IMR-90 (cell line): ENCODE data around the gene RASD2. TPM values are rescaled to one million over a fixed set of nuclear protein-coding genes. Genes with fewer than 3 reads are reported as not detected.

Experiments used
- ATAC-seq: fragments of 200-7000 bp; cut with Tn5 transposase; 2 replicates; pipeline ENCODE4 v1.9.1; 2020; ENCODE audit warnings: low read depth, mild to moderate bottlenecking, moderate library complexity
- BruUV-seq: library from RNA; stranded (reverse); fragments of 400-500 nt; replicated peaks from 2 replicates; lab custom pipeline; 2021; lab: Mats Ljungman, UMichigan
- CTCF ChIA-PET: fragments of 300-600 bp; formaldehyde crosslinking; extraction: SDS; loops from one replicate; lab custom pipeline; 2021; ENCODE audit warnings: antibody characterized with exemption; lab: Yijun Ruan, JAX
- POLR2A ChIA-PET: fragments of 300-600 bp; sonication (Branson Sonifier 250); formaldehyde crosslinking; loops from one replicate; lab custom pipeline; 2022; ENCODE audit warnings: antibody characterized with exemption; ENCODE audit not compliant: unreplicated experiment; lab: Charles Lee
- DNase-seq: peaks from one replicate; pipeline ENCODE4 v3.0.0; 2013
- H2AFZ ChIP-seq: replicated peaks from 2 replicates; pipeline ENCODE3; 2013; ENCODE audit warnings: low read length, mild to moderate bottlenecking; ENCODE audit not compliant: poor library complexity
- H2AK5ac ChIP-seq: 2 replicates; pipeline ENCODE4 v1.6.1; 2013; ENCODE audit warnings: low read depth, low read length, inconsistent platforms
- H2AK9ac ChIP-seq: replicated peaks from 2 replicates; pipeline ENCODE3; 2013; ENCODE audit warnings: mild to moderate bottlenecking, low read depth, low read length, moderate library complexity; ENCODE audit not compliant: poor library complexity
- H2BK120ac ChIP-seq: 2 replicates; pipeline ENCODE4 v1.6.1; 2013; ENCODE audit warnings: low read depth, low read length, inconsistent platforms
- H2BK15ac ChIP-seq: 3 replicates; pipeline ENCODE4 v1.6.1; 2013; ENCODE audit warnings: low read depth, low read length, inconsistent platforms
- H2BK20ac ChIP-seq: 2 replicates; pipeline ENCODE4 v1.6.1; 2013; ENCODE audit warnings: low read depth, mild to moderate bottlenecking, inconsistent platforms, low read length, moderate library complexity
- H2BK5ac ChIP-seq: 2 replicates; pipeline ENCODE4 v1.6.1; 2013; ENCODE audit warnings: mild to moderate bottlenecking, low read depth, low read length, inconsistent platforms; ENCODE audit not compliant: poor library complexity, severe bottlenecking
- H3K14ac ChIP-seq: replicated peaks from 2 replicates; pipeline ENCODE4 v1.6.1; 2013; ENCODE audit warnings: low read depth, low read length, inconsistent platforms
- H3K18ac ChIP-seq: 2 replicates; pipeline ENCODE4 v1.6.1; 2013; ENCODE audit warnings: low read depth, low read length, control low read depth
- H3K23ac ChIP-seq: 2 replicates; pipeline ENCODE4 v1.6.1; 2013; ENCODE audit warnings: low read depth, low read length, inconsistent platforms
- H3K27ac ChIP-seq: 2 replicates; pipeline ENCODE4 v1.5.1; 2013; ENCODE audit warnings: mild to moderate bottlenecking, control low read depth, low read length; ENCODE audit not compliant: insufficient read depth
- H3K27me3 ChIP-seq: 2 replicates; pipeline ENCODE4 v1.6.1; 2013; ENCODE audit warnings: low read length; ENCODE audit not compliant: control insufficient read depth, insufficient read depth
- H3K36me3 ChIP-seq: 2 replicates; pipeline ENCODE4 v1.6.1; 2013; ENCODE audit warnings: low read length, mixed read lengths; ENCODE audit not compliant: control insufficient read depth, insufficient read depth
- H3K4ac ChIP-seq: 2 replicates; pipeline ENCODE4 v1.6.1; 2013; ENCODE audit warnings: low read depth, low read length, inconsistent platforms
- H3K4me1 ChIP-seq: 2 replicates; pipeline ENCODE4 v1.6.1; 2013; ENCODE audit warnings: low read length, mixed read lengths; ENCODE audit not compliant: control insufficient read depth, insufficient read depth
- H3K4me2 ChIP-seq: 2 replicates; pipeline ENCODE4 v1.6.1; 2013; ENCODE audit warnings: low read depth, mild to moderate bottlenecking, control low read depth, low read length, moderate library complexity
- H3K4me3 ChIP-seq: 2 replicates; pipeline ENCODE4 v1.5.1; 2013; ENCODE audit warnings: low read depth, mild to moderate bottlenecking, control low read depth, low read length, moderate library complexity; ENCODE audit not compliant: insufficient read depth
- H3K56ac ChIP-seq: 2 replicates; pipeline ENCODE4 v1.6.1; 2013; ENCODE audit warnings: low read length, inconsistent platforms; ENCODE audit not compliant: insufficient read depth; ENCODE audit errors: extremely low read depth
- H3K79me1 ChIP-seq, 2 experiments: 2 replicates each; pipeline ENCODE4 v1.6.1; 2013; ENCODE audit warnings: low read length in 2 of 2, inconsistent platforms in 1 of 2, low read depth in 1 of 2
- H3K9ac ChIP-seq: 2 replicates; pipeline ENCODE4 v1.6.1; 2013; ENCODE audit warnings: low read depth, low read length, control low read depth
- H3K9me1 ChIP-seq: 2 replicates; pipeline ENCODE4 v1.6.1; 2013; ENCODE audit warnings: low read length, inconsistent platforms; ENCODE audit not compliant: insufficient read depth
- H3K9me3 ChIP-seq: 2 replicates; pipeline ENCODE4 v1.6.1; 2013; ENCODE audit warnings: low read length; ENCODE audit not compliant: control insufficient read depth, insufficient read depth
- H4K20me1 ChIP-seq: 2 replicates; pipeline ENCODE4 v1.6.1; 2013; ENCODE audit warnings: low read length, inconsistent platforms; ENCODE audit not compliant: insufficient read depth
- H4K5ac ChIP-seq: 2 replicates; pipeline ENCODE4 v1.6.1; 2013; ENCODE audit warnings: mild to moderate bottlenecking, low read depth, low read length, control low read depth
- H4K8ac ChIP-seq, 2 experiments: 2 replicates each; pipeline ENCODE4 v1.6.1; 2013; ENCODE audit warnings: low read depth in 2 of 2, low read length in 2 of 2, control low read depth in 1 of 2, inconsistent platforms in 1 of 2
- H4K91ac ChIP-seq: 2 replicates; pipeline ENCODE4 v1.6.1; 2013; ENCODE audit warnings: low read depth, low read length, inconsistent platforms; ENCODE audit not compliant: insufficient read depth
- BHLHE40 ChIP-seq: fragments of 150-350 bp; IDR thresholded peaks from 2 replicates; pipeline ENCODE4 v1.6.1; 2016; ENCODE audit warnings: mild to moderate bottlenecking, low read depth, low read length
- CEBPB ChIP-seq: IDR thresholded peaks from 2 replicates; pipeline ENCODE4 v1.6.1; 2012; ENCODE audit warnings: low read depth, low read length, improper control_type of control experiment
- CHD1 ChIP-seq: IDR thresholded peaks from 2 replicates; pipeline ENCODE4 v1.6.1; 2012; ENCODE audit warnings: low read depth, low read length, improper control_type of control experiment
- CTCF ChIP-seq: conservative IDR thresholded peaks from 2 replicates; pipeline ENCODE4 v1.5.1; 2012; ENCODE audit warnings: mild to moderate bottlenecking, low read depth, low read length, improper control_type of control experiment
- ELK1 ChIP-seq: fragments of 150-350 bp; IDR thresholded peaks from 2 replicates; pipeline ENCODE4 v1.6.1; 2016; ENCODE audit warnings: low read depth, mild to moderate bottlenecking, low read length, moderate library complexity, borderline replicate concordance
- FOS ChIP-seq: fragments of 150-350 bp; IDR thresholded peaks from 2 replicates; pipeline ENCODE4 v1.6.1; 2016; ENCODE audit warnings: low read depth, low read length
- MAFK ChIP-seq: IDR thresholded peaks from 2 replicates; pipeline ENCODE4 v1.6.1; 2012; ENCODE audit warnings: low read depth, low read length, improper control_type of control experiment
- MAZ ChIP-seq: IDR thresholded peaks from 2 replicates; pipeline ENCODE4 v1.6.1; 2012; ENCODE audit warnings: low read depth, mild to moderate bottlenecking, low read length, improper control_type of control experiment, moderate library complexity, borderline replicate concordance
- MXI1 ChIP-seq: IDR thresholded peaks from 2 replicates; pipeline ENCODE4 v1.6.1; 2012; ENCODE audit warnings: low read depth, mild to moderate bottlenecking, low read length, moderate library complexity, borderline replicate concordance
- NFE2L2 ChIP-seq: fragments of 150-350 bp; IDR thresholded peaks from 2 replicates; pipeline ENCODE4 v1.6.1; 2016; ENCODE audit warnings: low read depth, mild to moderate bottlenecking, low read length
- POLR2A ChIP-seq: IDR thresholded peaks from 2 replicates; pipeline ENCODE4 v1.6.1; 2012; ENCODE audit warnings: mild to moderate bottlenecking, low read depth, low read length
- RAD21 ChIP-seq: IDR thresholded peaks from 2 replicates; pipeline ENCODE4 v1.6.1; 2012; ENCODE audit warnings: low read length, improper control_type of control experiment
- RCOR1 ChIP-seq: IDR thresholded peaks from 2 replicates; pipeline ENCODE4 v1.6.1; 2012; ENCODE audit warnings: mild to moderate bottlenecking, low read length, improper control_type of control experiment; ENCODE audit not compliant: insufficient replicate concordance
- RFX5 ChIP-seq: IDR thresholded peaks from 2 replicates; pipeline ENCODE4 v1.8.0; 2012; ENCODE audit warnings: low read depth, mild to moderate bottlenecking, low read length, moderate library complexity
- SMC3 ChIP-seq: fragments of 150-350 bp; IDR thresholded peaks from 2 replicates; pipeline ENCODE4 v1.6.1; 2016; ENCODE audit warnings: low read depth, mild to moderate bottlenecking, antibody characterized with exemption, low read length, moderate library complexity
- USF2 ChIP-seq: fragments of 150-350 bp; IDR thresholded peaks from 2 replicates; pipeline ENCODE4 v1.6.1; 2017; ENCODE audit warnings: mild to moderate bottlenecking, antibody characterized with exemption, low read length, low read depth
- WGBS, 2 experiments: methylation state at CpG; one replicate each; pipeline versions ENCODE4 v1.1.5 to v1.1.7; 2013; ENCODE audit warnings: missing lambda C conversion rate in 2 of 2; ENCODE audit not compliant: insufficient read length in 1 of 2; ENCODE audit errors: extremely low coverage in 2 of 2; 5-methylcytosine and 5-hydroxymethylcytosine counted together
- dilution Hi-C: fragments of 300-500 bp; cut with HindIII; formaldehyde crosslinking; loops from one replicate; pipeline ENCODE4 v1.14.3; 2018; ENCODE audit warnings: low sequenced_read_pairs; ENCODE audit not compliant: unreplicated experiment
- in situ Hi-C: fragments of 300-500 bp; cut with MboI; formaldehyde crosslinking; loops from 3 replicates; pipeline ENCODE4 v1.14.3; 2019; ENCODE audit warnings: low sequenced_read_pairs, inconsistent platforms, mixed read lengths
- intact Hi-C: fragments of 100-400 bp; cut with micrococcal nuclease; formaldehyde crosslinking; loops from 2 replicates; pipeline ENCODE4 v1.10.0; 2022
- polyA plus RNA-seq, 3 experiments: library from polyadenylated mRNA; depleted of rRNA; stranded (reverse); fragments of >200 nt; gene quantifications; 2 replicates each; pipeline ENCODE4 v1.2.3, GENCODE V29; 2012; ENCODE audit warnings: low replicate concordance in 1 of 3
- total RNA-seq: library from RNA; depleted of rRNA; stranded (reverse); fragments of >200 nt; gene quantifications from 2 replicates; pipeline ENCODE4 v1.2.3, GENCODE V29; 2012

Gene RASD2
- total and polyA plus RNA-seq, 2 of the 4 experiments (the other 2 are of a cell fraction), result under 0.01 to 0.32 TPM

- Histone ChIP-seq H2AFZ (no peak overlapping the region), H3K4me2 (no peak overlapping the region), H3K14ac (no peak overlapping the region), H2BK120ac (no peak overlapping the region), H3K79me1 (no peaks in the 10 kb centered on the region), H3K9me3 (no peaks in the 10 kb centered on the region), H3K4ac (no peak overlapping the region), H3K36me3 (no peaks in the 10 kb centered on the region), H3K9me1 (peaks cover 3% of the 10 kb centered on the region; the same call in 1 of the 2 replicates), H3K23ac (no peak overlapping the region), H2BK5ac (no peak overlapping the region), H3K27ac (no peak overlapping the region), H3K27me3 (peaks cover 16% of the 10 kb centered on the region; the same call in 1 of the 2 replicates), H2BK15ac (no peak overlapping the region), H3K4me3 (no peak overlapping the region), H4K5ac (no peak overlapping the region), H2BK20ac (no peak overlapping the region), H3K4me1 (peaks cover 6% of the 10 kb centered on the region; the same call in 1 of the 2 replicates), H3K9ac (no peak overlapping the region), H2AK5ac (no peak overlapping the region), H4K8ac (no peak overlapping the region), H3K56ac (no peak overlapping the region), H4K20me1 (no peaks in the 10 kb centered on the region), H4K91ac (no peak overlapping the region), H2AK9ac (no peak overlapping the region), H3K18ac (no peak overlapping the region)
- POLR2A ChIA-PET, result no interaction called here
- CTCF ChIA-PET, result no interaction called here
- DNase-seq (no peak), ATAC-seq (no peak)
- in situ Hi-C loops, result no loop called here
- BruUV-seq, result no TSS peak
- TF ChIP-seq SMC3, result no peak
- TF ChIP-seq CEBPB, result no peak
- TF ChIP-seq BHLHE40, result no peak
- no peak for TF ChIP-seq CHD1
- no peak for TF ChIP-seq RAD21
- TF ChIP-seq ELK1, result no peak
- no peak for TF ChIP-seq RCOR1
- no peak for TF ChIP-seq MAZ
- TF ChIP-seq RFX5, result no peak
- TF ChIP-seq NFE2L2, result no peak
- TF ChIP-seq USF2, result no peak
- no peak for TF ChIP-seq MAFK
- TF ChIP-seq FOS, result no peak
- no peak for TF ChIP-seq POLR2A
- TF ChIP-seq CTCF, result no peak
- TF ChIP-seq MXI1, result no peak
- intact Hi-C loops, result no loop called here
- 63% methylated on average over 4 of the region's 16 CpGs; no CpG with 5 or more reads in 1 of the 2 experiments for WGBS, 2 experiments
- dilution Hi-C loops, result no loop called here
Measured at GRCh38 chr22:35597692-35598395, 57.2 kb downstream of the RASD2 start.
